GM18511 (cell line): Measurements from ENCODE around the gene NEK11.

Source experiments
- ATAC-seq: cut with Tn5 transposase; IDR thresholded peaks from one replicate; pipeline ENCODE4 v1.9.1; 2021; ENCODE audit warnings: mild to moderate bottlenecking, moderate library complexity; ENCODE audit not compliant: unreplicated experiment

The NEK11 gene

DNA sequence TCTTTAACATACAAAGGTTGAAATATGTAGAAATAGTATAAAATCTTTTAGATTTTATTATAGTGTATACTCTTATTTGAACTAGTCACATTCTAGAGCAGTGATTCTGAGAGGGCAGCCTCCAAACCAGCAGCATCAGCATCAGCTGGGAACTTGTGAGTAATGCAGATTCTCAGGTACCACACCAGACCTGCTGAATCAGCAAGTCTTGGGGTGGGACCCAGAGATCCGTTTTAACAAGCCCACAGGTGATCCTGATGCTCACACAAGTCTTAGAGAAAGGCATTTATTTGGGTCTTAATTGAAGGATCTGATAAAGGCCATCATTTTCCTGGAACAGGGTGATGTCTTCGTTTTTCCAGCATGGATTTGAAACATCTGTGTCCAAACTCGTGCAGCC is 195.9 kb downstream of the NEK11 start:
- no peak for ATAC-seq

DNA sequence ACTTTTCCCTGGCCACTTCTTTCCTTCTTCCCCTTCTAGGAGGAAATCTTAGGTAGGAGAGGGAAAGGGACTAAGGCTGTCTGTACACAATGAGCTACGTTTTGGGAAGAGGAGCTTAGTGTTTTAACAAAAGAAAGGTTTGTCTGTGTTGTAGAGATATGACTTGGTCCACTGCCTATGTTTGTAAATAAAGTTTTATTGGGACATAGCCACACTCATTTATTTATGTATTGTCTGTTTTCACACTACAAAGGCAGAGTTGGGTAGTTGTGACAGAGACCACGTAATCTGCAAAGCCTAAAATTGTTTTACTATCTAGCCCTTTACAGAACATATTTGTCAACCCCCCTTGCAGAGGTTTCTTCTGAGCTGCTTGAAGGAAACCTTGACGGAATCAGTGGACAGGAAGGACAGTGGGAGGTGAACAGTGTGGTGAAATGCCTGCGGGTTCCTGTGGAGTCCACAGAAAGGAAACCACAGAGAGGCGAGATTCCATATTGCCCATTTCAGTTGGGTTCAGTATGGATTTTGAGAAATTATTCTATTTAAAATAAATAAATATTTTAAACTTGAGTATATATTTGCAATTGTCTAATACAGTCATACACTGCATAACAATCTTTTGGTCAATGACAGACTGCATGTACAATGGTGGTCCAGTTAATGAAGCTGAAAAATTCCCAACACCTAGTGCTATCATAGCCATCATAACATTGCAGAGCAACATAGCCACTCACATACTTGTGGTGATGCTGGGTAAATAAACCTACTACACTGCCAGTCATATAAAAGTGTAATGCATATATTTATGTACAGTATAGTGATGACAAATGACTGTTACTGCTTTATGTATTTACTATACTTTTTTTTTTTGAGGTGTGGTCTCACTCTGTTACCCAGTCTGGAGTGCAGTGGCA is 197.0 kb downstream of the NEK11 start:
- ATAC-seq: no peak

DNA sequence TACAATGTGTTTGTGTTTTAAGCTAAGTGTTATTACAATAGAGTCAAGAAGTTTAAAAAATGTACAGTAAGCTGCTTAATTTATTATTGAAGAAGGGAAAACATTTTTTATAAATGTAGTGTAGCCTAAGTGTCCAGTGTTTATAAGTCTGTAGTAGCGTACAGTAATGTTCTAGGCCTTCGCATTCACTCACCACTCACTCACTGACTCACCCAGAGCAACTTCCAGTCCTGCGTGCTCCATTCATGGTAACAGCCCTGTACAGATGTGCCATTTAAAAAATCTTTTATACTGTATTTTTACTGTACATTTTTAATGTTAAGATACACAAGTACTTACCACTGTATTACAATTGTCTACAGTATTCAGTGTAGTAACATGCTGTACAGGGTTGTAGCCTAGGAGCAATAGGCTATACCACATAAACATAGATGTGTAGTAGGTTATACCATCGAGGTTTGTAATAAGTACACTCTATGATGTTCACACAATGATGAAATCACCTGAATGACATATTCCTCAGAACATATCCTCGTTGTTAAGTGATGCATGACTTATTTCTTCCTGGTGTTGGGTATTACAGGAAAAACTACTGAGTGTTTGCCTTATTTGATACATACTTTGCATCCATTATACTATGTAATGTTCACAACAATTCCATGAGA is 198.3 kb downstream of the NEK11 start:
- ATAC-seq: no peak

DNA sequence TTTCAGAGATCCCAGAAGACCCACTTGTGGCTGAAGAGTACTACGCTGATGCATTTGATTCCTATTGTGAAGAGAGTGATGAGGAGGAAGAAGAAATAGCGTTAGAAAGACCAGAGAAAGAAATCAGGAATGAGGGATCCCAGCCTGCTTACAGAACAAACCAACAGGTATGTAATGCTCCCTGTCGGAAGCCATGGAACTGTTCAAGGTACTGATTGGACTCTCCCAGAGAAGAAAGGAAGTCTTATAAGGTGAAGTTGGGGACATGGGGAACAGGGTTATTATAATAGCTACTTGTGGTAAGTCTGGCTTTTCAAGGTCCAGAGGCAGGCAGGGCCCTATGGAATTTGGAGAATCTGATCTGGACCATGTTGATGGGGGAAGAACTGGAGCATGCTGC is 201.8 kb downstream of the NEK11 start:
- ATAC-seq: no peak

DNA sequence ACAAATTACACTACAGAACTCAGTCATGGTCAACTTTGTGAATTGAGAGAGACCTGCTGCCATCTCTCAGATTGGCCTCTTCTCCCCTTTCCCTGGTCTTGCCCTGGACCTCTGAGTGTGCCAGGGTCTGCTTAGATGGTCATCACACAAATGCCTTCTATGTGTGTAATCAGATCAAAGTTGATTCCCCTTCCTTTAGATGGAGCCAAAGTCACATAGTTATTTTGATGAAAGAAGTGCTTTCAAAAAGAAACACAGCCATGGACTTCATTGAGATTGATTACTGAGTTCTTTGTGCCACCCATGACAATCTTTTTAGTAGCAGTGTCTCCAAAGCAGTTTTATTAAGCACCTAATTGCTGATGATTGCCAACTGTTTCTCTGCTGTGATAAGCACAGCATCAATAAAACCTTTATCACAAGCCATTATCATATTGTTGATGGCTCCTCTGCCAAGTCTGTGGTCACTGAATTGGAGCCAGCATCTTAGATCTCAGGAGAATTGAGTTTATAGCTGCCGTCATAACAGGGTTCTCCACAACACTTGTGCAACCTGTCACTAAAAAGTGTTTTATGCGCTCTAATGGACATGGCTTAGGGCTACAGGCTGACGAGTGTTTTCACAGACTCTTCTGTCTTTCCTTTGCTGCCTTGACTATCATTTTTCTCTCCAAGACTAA is 205.2 kb downstream of the NEK11 start:
- ATAC-seq: no peak

DNA sequence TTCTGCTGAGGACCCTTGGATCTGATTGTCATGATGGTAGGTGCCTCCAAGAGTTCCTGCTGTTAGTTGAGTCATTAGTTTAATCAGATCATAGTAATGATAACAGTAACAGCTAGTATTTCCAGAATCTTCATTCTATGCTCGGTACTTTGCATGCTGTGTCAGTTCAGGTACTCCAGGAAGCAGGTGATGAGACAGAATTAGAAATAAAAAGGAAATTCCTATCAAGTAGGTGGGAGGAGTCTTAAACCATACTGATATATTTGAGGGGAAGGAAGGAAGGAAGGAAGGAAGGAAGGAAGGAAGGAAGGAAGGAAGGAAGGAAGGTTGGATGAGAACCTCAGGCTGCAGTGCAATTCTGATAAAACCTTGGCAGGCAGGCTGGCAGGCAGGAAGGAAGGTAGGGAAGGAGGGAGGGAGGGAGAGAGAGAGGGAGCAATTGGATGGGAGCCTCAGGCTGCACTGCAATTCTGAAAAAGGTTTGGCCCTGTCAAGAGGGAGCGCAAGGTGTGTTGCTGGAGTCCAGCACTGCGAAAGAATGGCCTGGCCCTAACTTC is 206.1 kb downstream of the NEK11 start:
- no peak for ATAC-seq

DNA sequence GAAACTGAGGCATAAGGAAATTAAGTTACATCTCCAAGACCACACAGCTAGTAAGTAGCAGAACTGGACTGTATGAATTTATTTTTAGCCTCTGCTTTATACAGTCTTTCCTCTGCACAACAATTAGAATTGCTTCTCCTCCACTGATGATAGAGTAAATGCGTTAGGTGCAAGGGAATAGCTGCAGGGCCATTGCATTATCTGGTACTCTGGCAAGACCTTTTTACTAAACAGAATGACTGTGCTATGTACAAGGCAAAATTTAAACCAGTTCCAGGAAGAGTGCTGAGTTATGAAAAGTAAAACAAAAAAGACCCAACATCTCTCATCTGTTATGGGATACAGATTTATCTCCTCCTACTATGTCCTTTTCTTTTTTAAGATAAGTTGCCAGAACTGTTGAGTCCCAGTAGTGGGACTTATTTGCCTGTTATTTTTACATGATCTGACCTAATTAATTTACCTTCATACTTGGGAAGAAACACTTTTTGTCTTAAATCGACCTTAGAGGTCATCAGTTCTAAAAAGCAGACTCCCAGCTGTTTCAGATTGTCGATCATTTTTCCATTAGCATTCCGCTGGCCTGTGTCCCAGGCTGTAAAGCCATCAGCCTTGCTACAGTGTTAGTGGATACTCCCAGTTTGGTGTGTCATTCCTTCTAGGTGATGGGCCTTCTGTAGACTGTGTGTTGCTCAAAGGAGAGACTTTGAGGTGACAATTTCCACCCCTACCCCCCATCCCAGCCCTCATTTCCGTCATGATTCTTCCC is 207.4 kb downstream of the NEK11 start:
- ATAC-seq: no peak

DNA sequence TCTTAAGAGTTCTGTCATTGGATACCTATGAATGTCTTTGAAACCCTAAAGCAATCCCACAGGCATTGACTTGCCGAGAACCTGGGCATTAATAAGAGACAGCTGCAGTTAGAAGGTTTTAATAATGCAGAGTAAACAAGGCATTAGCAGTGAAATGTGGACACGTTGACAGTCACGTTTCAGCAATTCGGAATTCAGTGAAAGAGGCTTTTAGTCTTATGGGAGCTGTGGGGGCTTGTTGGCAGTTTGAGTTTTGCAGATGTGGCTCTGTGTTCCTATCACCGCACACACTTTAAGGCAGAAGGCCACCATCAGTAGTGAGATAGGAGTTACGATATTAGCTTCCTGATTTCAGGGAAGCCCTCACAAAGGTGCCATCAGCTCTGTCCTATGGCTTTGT is 209.7 kb downstream of the NEK11 start:
- no peak for ATAC-seq

DNA sequence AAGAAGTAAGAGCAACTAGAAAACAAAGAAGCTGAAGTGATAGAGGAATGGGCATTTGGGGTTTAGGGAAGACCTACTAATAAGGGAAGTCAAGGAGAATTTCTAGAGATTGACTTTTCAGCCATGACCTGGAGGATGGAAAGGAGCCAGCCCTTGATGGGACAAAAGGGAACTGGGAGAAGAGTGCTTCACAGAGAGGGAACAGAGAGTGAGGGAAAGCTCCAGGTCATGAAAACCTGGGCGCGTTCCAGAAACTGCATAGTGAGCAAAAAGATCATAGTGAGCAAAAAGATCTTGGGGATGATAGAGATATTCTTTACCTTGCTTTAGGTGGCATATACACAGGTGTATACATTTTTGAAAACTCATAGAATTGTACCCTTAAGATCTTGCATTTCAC is 211.8 kb downstream of the NEK11 start:
- no peak for ATAC-seq

DNA sequence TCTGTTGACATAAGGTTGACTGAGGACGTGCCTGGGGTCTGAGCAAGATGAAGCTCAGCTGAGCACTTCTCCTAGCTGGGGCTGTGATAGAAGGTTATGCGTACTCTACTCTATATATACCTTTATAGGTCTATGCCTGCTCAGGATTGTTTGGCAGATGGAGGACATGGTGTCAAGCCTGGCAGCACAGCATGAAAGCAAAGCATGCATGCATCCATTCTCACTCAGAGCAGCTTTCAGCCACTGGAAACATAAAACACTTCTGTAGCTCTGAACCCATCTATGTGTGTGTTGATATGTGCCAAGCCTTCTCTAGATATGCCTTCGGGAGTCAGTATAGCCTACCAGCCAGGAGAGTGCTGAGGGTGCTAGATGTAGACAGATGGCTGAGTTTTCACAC is 212.6 kb downstream of the NEK11 start:
- no peak for ATAC-seq

DNA sequence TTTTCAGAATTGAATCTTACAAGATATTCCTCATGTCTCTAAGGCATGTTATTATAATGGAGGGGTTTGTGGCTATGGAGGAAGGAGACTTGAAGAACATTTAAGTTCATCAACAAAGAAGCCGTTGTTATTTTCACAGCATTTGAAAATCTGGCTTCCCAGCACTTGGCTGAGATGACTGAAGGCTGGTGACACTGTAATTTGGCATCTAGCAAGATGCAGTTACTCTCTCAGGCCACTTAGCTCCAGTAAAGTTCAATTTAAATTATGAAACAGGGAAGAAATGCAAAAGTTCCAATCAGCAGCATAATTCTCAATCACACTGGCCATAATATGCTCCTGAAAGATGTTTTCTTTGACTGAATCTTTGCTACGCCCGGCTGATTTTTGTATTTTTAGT is 215.5 kb downstream of the NEK11 start:
- no peak for ATAC-seq

DNA sequence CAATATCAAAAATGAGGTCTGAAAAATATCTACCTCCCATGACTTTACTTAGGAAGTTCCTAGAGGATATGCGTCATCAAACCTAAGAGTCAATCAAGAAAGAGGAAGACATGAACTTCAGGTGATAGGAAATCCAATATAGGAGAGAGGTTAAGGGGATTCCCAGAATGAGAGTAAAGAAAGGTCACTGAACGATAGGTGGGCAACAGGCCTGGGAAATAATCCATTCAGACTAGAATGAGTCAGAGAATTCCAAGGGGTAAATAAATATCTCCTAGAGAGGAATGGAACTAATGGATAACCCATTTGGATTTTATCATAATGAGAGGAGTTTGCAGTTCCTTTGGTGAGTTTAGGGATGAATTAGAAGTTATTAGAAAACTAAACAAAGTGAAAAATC is 223.8 kb downstream of the NEK11 start:
- ATAC-seq: no peak

DNA sequence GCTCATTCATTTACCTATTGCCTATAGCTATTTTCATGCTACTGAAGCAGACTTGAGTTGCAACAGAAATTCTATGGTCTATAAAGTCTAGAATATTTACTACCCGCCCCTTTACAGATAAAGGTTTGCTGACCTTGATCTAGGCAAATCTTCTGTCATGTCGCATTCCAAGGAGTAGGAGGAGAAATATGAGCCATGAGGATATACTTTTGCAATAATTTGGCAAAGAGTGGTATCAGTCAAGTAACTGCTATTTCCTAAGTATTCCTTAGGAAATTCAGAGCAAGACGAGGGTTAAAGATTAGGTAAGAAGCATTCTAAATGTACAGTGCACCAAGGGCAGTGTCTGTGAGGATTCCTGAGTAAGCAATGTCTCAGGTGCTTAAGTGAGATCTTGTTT is 233.8 kb downstream of the NEK11 start:
- no peak for ATAC-seq

DNA sequence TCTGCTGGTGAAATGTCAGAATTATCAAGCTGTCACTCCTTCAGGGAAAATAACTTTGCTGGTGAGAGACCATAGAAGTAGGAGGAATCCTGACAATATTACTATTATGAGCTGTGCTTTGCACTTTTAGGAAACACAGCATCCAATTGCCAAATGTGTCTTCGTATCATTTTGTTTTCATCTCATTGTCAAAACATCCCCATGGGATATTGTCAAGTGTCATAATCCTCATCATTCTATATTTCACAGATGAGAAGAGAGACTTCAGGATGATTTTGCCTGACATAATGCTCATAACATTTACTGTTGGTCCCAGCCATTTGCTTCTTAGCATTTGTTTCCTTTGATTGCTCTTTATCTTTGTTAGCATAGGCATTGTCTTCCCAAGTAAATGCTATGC is 234.4 kb downstream of the NEK11 start:
- no peak for ATAC-seq

DNA sequence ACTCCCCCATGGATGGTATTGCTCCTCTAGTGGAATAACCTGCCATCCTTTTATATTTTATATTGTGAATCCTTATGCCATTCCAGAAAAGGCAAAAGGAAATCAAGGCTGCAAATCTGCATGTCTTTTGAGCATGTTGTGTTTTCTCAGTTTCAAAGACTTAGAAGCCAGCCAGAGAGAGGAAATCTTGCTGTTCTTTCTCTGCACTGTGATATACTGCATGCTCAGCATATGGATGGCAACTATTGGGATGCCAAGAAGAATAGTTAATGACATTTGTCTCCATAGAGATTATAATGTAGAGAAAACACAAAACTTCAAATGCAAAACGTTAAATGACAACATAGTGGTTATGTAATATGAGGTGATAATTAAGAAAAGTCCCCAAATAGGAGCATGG is 248.9 kb downstream of the NEK11 start:
- ATAC-seq: no peak

DNA sequence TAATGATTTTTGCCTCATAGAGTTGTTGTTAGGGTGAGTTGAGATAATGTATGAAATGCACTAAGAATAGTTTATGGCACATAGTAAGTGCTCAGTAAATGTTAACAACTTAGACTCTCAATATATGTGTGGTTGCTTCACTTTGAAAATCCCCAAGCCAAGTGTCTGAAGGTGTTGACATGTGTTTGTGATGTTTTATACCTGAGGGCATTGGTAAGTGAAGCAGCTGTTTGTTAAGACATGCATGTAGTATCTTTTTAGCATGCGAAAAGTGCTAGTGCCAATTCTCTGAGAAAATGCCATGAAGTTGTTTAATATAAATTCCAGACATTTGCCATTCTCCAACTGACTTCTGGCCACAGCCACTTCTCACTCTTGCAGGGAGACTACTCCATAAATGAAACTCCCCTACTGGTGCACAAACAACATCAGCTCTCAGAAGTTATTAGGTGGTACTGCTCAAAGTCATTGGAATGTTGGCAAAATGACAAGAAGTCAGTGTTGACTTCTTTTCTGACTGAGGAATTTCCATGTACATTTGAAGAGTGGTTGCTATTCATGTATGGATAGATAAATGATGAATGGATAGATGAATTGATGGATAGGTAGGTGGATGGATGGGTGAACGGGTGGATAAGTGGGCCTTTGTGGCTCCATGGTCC is 251.3 kb downstream of the NEK11 start:
- no peak for ATAC-seq

DNA sequence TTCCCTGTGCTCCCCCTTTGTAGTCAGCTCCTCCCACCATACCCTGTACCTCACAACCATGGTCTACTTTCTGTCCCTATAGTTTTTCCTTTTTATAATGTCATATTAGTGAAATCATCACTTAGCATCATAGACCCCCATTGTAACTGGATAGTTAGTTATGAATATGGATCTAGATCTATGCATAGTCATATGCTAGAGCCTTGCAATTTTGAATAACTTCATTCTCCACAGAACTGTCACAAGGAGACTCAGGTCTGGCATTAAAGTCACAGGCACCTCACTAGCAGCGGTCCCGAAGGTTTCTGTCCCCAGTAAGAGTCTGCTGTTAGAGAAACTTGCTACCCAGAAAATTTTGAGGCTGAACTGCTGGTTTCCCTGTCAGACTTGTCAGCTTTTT is 252.9 kb downstream of the NEK11 start:
- ATAC-seq: no peak

DNA sequence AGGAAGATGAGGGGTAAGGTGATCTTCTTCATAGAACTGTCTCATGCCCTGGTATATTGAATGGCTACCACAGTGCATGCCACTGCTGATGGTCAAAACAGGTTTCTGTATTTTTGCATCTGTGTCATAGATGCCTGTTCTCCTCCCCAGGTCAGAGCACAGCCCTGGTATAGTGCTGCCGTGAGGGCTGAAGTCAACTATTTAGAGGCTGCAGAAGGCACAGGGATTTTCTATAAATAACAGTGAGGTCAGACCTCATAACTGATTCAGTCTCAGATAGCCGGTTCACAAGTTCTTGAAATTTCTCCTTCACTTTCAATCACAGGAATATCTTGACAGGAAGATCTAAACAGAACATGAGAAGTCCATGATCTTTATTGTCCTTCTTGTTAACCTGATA is 255.7 kb downstream of the NEK11 start:
- ATAC-seq: no peak

DNA sequence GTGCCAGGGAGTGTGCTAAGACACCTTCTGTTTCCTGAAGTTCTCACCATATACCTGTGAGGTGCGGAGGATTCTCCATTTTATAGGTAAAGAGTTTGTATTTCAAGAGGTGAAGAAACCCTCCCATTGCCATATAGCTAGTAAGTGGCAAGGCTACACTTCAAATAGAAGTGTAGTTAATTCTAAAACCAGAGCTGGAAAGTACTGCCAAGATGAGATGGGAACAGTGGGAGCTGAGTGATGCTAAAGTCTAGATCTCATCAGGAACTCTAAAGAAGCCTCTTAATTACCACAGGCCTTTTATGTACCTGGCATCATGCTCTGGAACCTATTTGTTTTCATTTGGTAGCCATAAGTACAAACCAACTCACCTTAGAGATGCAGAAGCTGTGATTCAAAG is 256.3 kb downstream of the NEK11 start:
- ATAC-seq: no peak

DNA sequence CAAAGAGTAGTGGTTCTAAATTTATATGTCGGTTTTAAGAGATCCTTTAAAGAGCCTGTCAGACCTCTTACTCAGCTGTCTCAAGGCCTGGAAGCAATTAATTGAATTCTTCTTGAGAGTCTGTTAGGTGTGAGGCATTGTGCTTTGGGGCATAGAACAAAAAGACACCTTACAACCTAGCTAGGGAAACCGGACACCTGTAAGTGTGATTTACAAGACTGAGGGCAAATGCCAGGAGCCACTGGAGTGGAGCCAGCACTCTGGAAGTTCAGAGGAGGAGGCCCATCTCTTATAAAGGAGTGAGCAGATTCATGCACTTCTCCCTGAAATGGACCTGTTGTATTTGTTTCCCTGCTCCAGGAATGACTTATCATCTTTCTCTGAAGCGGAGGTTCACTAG is 257.2 kb downstream of the NEK11 start:
- ATAC-seq: no peak
